Superior temporal gyrus (tissue), 1 donor: ENCODE results near the gene RASA3.
A peak's percentile ranks its signal among the peaks of the same experiment; 100 is the strongest.
"Not testable (repeated sequence)": the region's sequence is repeated elsewhere in the genome, so short reads cannot be mapped to it uniquely, and the experiment has no call there.

ENCODE experiments used
- DNase-seq: peaks from one replicate; pipeline ENCODE4 v3.0.0-alpha.2; 2016; ENCODE audit errors: extremely low spot score

The RASA3 gene

DNA sequence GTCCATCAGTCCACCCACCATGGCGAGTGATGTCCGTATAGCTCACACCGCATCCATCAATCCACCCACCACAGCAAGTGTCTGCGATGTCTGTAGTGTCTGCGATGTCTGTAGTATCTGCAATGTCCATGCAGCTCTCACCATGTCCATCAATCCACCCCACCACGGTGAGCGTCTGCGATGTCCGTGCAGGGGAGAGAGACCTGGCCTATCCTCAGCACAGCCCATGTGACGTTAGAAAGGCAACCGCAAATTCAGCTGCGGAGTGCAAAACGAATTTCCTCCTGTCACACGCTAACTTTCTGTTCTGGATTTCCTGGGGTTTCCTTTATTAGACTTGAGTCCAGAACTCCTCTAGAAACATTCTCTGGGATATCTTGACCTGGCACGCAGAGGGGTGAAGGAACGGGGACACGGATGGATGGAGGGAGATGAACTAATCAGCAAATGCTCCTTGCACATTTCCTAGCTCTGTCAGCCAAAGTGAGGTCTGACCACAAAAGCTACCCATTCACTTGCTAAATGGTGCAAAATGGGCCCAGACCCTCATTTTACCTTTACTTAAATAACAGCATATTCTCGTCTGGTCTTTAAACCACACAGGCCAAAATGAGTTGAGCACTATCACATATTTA lies 18.3 kb downstream of the RASA3 start:
- DNase-seq, result no peak

- DNase-seq, result not testable (repeated sequence)
Observed at GRCh38 chr13:114113395-114113794, 19.0 kb downstream of the RASA3 start.

- DNase-seq, result no peak
Observed at GRCh38 chr13:114112826-114113322, 19.5 kb downstream of the RASA3 start.

GRCh38 chr13:114112231-114112825 lies 20.1 kb downstream of the RASA3 start:
- DNase-seq, result no peak

- no peak for DNase-seq
Observed at GRCh38 chr13:114111577-114111976, 20.8 kb downstream of the RASA3 start.

GRCh38 chr13:114110830-114111189 lies 21.6 kb downstream of the RASA3 start:
- DNase-seq, result not testable (repeated sequence)

DNA sequence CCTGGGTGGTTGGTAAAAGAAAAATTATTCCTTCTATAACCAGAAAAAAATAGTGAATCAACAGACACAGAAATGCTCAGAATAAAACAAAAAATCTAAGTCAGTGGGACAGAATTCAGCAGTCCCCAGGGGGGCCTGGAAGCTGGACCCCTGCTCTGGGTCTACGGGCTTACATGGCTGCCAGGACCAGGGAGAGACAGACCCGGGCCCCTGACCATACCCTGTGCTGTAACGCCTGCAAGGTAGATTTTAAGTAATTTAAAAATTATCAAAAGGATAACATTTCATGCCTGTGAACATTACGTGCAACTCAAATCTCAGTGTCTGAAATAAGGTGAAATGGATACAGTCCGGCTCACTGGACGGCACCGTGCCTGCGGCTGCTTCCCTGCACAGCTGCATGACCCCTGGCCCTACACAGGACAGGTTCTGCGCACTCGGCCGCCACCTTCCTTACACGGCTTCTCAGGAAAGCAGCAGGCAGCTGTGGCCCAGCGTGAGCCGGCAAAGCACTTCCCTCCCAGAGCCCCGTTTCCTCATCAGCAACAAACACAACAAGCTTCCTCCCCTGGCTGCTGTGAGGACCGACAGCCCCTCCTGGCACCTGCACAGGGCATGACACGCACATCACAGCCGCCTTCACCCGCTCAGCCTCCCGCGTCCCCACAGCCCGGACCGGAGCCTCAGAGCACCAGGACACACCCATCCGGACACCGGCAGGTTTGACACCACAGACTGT lies 22.2 kb downstream of the RASA3 start:
- no peak for DNase-seq

- DNase-seq, result peak; percentile 38
Observed at GRCh38 chr13:114109641-114110041, 22.8 kb downstream of the RASA3 start.

DNA sequence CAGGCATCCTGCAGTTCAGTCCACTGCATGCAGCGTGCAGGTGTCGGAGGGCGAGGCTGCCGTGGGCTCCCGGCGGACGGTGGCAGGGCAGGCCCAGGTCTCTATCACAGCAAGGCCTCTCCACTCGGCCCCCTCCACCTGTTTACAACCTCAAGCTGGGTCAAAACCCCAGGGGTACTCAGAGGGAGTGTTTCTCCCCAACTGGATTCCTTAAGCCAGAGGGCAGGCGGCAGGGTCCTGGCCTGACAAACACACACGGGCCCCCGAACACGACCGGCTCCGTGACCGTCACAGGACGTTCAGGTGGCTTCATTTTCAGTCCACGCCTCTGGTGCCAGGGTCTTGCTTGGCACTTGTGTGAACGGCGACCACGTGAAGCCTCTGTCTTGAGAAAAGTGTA lies 23.5 kb downstream of the RASA3 start:
- DNase-seq, result no peak

- no peak for DNase-seq
Observed at GRCh38 chr13:114108141-114108761, 24.2 kb downstream of the RASA3 start.

DNA sequence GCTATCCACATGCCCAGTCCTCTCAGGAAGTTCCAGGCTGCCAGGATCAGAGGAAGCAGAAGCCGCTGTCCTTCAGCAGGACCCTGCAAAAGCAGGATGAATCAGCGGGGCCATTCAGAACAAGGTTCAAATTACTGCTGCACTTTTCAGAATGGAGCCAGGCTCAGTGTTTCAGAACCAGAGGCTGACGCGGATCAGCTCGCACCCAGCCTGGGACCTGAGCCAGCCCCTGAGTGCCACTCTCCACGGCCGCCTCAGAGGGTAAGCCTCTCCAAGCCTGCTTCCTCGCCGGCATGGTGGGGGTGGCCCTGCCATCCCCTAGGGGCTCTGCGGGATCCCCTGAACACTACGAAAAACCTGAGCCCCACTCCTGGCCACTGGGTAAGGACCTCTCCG lies 24.7 kb downstream of the RASA3 start:
- DNase-seq, result no peak

- DNase-seq, result no peak
Observed at GRCh38 chr13:114106991-114107685, 25.3 kb downstream of the RASA3 start.

GRCh38 chr13:114106526-114106925 lies 25.9 kb downstream of the RASA3 start:
- DNase-seq, result no peak

DNA sequence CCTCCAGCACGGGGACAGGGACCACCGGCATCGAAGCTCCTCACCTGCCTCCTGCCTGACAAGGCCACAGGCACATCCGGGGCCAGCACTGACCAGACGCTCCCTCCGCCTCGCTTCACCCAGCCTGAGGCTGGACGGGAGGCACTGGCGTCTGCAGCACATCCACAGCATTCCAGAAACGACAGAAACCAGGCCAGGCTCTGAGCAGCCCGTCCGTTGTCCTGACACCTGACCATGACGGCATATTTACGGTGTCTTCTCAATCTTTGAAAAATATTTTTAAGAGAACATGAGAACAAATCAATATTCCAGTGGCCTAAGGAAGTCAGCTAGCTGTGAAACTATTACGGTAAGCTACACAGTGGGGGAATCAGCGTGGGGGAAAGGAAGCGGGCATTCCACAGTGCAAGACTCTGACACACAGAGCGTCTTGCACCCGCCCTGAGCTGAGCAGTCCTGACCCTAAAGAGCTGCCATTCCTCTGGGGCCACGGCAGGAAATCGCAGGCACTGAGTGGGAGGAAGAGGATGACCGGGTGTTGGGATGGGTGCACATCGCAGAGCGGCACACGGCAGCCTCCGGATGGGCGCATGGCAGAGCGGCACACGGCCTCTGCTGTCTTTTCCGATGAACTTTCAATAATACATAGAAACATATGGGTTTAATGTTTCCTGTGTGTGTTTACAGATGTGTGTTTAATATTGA lies 26.8 kb downstream of the RASA3 start:
- DNase-seq, result no peak

GRCh38 chr13:114104655-114105520 lies 27.5 kb downstream of the RASA3 start:
- no peak for DNase-seq

DNA sequence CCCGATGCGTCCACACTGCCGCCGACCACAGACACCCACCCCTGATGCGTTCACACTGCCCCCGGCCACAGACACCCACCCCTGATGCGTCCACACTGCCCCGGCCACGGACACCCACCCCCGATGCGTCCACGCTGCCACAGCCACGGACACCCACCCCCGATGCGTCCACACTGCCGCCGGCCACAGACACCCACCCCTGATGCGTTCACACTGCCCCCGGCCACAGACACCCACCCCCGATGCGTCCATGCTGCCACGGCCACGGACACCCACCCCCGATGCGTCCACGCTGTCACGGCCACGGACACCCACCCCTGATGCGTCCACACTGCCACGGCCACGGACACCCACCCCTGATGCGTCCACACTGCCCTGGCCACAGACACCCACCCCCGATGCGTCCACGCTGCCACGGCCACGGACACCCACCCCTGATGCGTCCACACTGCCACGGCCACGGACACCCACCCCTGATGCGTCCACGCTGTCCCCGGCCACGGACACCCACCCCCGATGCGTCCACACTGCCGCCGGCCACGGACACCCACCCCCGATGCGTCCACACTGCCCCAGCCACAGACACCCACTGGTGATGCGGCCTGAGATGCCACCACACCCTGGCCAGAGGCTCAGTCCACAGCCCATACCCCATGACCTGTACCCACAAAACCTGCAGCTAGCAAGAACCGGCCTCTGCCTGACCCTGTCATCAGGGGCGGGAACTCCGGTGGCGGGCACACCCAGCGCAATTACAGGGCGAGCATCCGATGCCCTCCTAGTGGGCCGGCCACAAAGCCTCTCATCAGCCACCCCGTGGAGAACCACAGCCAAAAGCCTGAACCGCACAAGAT lies 28.4 kb downstream of the RASA3 start:
- no peak for DNase-seq

- not testable (repeated sequence) for DNase-seq
Observed at GRCh38 chr13:114103289-114103621, 29.2 kb downstream of the RASA3 start.

GRCh38 chr13:114102521-114103288 lies 29.7 kb downstream of the RASA3 start:
- DNase-seq, result no peak

GRCh38 chr13:114102131-114102520 lies 30.3 kb downstream of the RASA3 start:
- no peak for DNase-seq
